Stomach (tissue), 4 donors: Measurements from ENCODE around the gene ABCC9.

Experiments used
- EP300 ChIP-seq: sonication (generic); formaldehyde crosslinking; IDR thresholded peaks from one replicate; pipeline ENCODE4 v1.6.1; 2017; ENCODE audit warnings: antibody characterized with exemption
- POLR2A ChIP-seq, 4 donors: fragments of 450-650 bp; IDR thresholded peaks; one replicate each; pipeline ENCODE4 v1.6.1; 2016; ENCODE audit warnings: antibody characterized with exemption in 4 of 4, control low read depth in 2 of 4, mild to moderate bottlenecking in 1 of 4, moderate library complexity in 1 of 4
- POLR2AphosphoS5 ChIP-seq, 3 donors: sonication (generic); formaldehyde crosslinking; IDR thresholded peaks; one replicate each; pipeline ENCODE4 v1.6.1; 2016; ENCODE audit warnings: antibody characterized with exemption in 3 of 3
- TF ChIP-seq, protein P1 (sequence below), 7 experiments: fragments of 450-650 bp in 4 of 7; fragments of 200-600 bp in 3 of 7; sonication (generic) in 3 of 7; IDR thresholded peaks; one replicate each; pipeline ENCODE4 v1.5.1; 2016 to 2019; ENCODE audit warnings: antibody characterized with exemption in 7 of 7, control low read depth in 2 of 7, mild to moderate bottlenecking in 1 of 7

DNA sequence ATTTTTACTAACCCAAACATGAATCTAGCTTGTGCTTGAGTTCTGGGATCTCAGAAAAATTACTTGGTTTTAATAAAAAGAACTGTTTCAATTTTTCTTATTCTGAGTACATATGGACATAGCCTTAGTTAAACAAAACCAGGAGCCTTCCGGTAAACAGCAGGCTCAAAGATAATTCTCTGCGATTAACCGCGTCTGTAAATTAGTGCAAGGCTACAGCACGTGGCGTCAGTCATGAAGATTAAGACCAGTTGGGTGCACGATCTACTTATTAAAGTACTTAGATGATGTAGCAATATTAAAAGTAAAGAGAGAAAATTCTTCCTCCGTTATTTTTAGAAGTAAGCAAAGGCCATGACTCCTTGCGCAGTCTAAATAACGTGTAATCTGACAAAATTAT, 167.4 kb downstream of the ABCC9 start:
- TF ChIP-seq, protein P1, sequence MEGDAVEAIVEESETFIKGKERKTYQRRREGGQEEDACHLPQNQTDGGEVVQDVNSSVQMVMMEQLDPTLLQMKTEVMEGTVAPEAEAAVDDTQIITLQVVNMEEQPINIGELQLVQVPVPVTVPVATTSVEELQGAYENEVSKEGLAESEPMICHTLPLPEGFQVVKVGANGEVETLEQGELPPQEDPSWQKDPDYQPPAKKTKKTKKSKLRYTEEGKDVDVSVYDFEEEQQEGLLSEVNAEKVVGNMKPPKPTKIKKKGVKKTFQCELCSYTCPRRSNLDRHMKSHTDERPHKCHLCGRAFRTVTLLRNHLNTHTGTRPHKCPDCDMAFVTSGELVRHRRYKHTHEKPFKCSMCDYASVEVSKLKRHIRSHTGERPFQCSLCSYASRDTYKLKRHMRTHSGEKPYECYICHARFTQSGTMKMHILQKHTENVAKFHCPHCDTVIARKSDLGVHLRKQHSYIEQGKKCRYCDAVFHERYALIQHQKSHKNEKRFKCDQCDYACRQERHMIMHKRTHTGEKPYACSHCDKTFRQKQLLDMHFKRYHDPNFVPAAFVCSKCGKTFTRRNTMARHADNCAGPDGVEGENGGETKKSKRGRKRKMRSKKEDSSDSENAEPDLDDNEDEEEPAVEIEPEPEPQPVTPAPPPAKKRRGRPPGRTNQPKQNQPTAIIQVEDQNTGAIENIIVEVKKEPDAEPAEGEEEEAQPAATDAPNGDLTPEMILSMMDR (IDR thresholded peaks at IDR 0.05), result no peak
- TF ChIP-seq POLR2AphosphoS5 (IDR thresholded peaks at IDR 0.05), result peak in 1 of 3 donors; percentile 25
- no peak for TF ChIP-seq POLR2A (IDR thresholded peaks at IDR 0.05)
- no peak for TF ChIP-seq EP300
